IgD-negative memory B cell (primary cell): ENCODE data around the gene PCYT1B. TPM values are rescaled to one million over a fixed set of nuclear protein-coding genes. Genes with fewer than 3 reads are reported as not detected.
"Not testable (repeated sequence)": the region's sequence is repeated elsewhere in the genome, so short reads cannot be mapped to it uniquely, and the experiment has no call there.

Experiments used
- H3K27ac Mint-ChIP-seq, 3 donors: one replicate each; pipeline ENCODE4 v1.8.0; 2020 to 2022; ENCODE audit warnings: mild to moderate bottlenecking in 3 of 3, mixed read lengths in 3 of 3, moderate library complexity in 1 of 3
- H3K27me3 Mint-ChIP-seq: one replicate; pipeline ENCODE4 v1.8.0; 2021; ENCODE audit warnings: mixed read lengths
- H3K36me3 Mint-ChIP-seq: one replicate; pipeline ENCODE4 v1.8.0; 2020; ENCODE audit warnings: mild to moderate bottlenecking, mixed read lengths
- H3K4me1 Mint-ChIP-seq, 3 donors: one replicate each; pipeline ENCODE4 v1.8.0; 2020 to 2022; ENCODE audit warnings: mixed read lengths in 3 of 3, mild to moderate bottlenecking in 1 of 3
- H3K4me3 Mint-ChIP-seq, 4 donors: one replicate each; pipeline ENCODE4 v1.8.0; 2020 to 2022; ENCODE audit warnings: mild to moderate bottlenecking in 4 of 4, mixed read lengths in 4 of 4, moderate library complexity in 3 of 4
- H3K9me3 Mint-ChIP-seq, 3 donors: one replicate each; pipeline ENCODE4 v1.8.0; 2020 to 2021; ENCODE audit warnings: mixed read lengths in 3 of 3, mild to moderate bottlenecking in 1 of 3
- polyA plus RNA-seq: library from polyadenylated mRNA; unstranded; fragments of 300-500 nt; fragmentation: Illumina TruSeq; gene quantifications from one replicate; pipeline ENCODE4 v1.2.3, GENCODE V29; 2021

PCYT1B gene
- polyA plus RNA-seq, 1 donor from 2014 or later, result 0.13 TPM

- peaks cover 2% of the 10 kb centered on the region for H3K27me3 Mint-ChIP-seq
- no peaks in the 10 kb centered on the region for H3K36me3 Mint-ChIP-seq
- H3K27ac Mint-ChIP-seq, result no peak overlapping the region
- no peak overlapping the region for H3K4me3 Mint-ChIP-seq
- no peaks in the 10 kb centered on the region for H3K9me3 Mint-ChIP-seq
- no peaks in the 10 kb centered on the region for H3K4me1 Mint-ChIP-seq
Measured at GRCh38 chrX:24659106-24659505, 12.0 kb upstream of the PCYT1B start.

DNA sequence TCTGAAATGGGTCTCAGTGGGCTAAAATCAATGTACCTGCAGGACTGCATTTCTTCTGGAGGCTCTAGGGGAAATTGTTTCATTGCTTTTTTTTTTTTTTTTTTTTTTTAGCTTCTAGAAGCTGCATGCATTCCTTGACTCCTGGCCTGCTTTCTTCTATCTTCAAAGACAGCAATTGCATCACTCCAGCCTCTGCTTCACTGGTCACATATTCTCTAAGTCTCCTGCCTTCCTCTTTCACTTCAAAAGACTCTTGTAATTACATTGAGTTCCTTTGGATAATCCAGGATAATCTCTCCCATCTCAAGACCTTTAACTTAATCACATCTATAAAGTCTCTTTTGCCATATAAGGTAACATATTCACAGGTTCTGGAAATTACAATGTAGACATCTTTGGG lies 11.3 kb upstream of the PCYT1B start:
- Mint-ChIP-seq H3K4me1 (no peaks in the 10 kb centered on the region), H3K27ac (no peak overlapping the region), H3K27me3 (peaks cover 2% of the 10 kb centered on the region), H3K36me3 (no peaks in the 10 kb centered on the region), H3K4me3 (no peak overlapping the region), H3K9me3 (no peaks in the 10 kb centered on the region)

- H3K4me1 Mint-ChIP-seq, result no peaks in the 10 kb centered on the region
- H3K27ac Mint-ChIP-seq, result no peak overlapping the region
- H3K4me3 Mint-ChIP-seq, result no peak overlapping the region
- H3K27me3 Mint-ChIP-seq, result peaks cover 2% of the 10 kb centered on the region
- H3K9me3 Mint-ChIP-seq, result no peaks in the 10 kb centered on the region
- H3K36me3 Mint-ChIP-seq, result no peaks in the 10 kb centered on the region
Measured at GRCh38 chrX:24657671-24658386, 10.7 kb upstream of the PCYT1B start.

GRCh38 chrX:24655679-24656078 lies 8.5 kb upstream of the PCYT1B start:
- H3K4me1 Mint-ChIP-seq, H3K9me3 Mint-ChIP-seq, H3K27ac Mint-ChIP-seq, H3K27me3 Mint-ChIP-seq, H3K36me3 Mint-ChIP-seq, H3K4me3 Mint-ChIP-seq: not testable (repeated sequence)

DNA sequence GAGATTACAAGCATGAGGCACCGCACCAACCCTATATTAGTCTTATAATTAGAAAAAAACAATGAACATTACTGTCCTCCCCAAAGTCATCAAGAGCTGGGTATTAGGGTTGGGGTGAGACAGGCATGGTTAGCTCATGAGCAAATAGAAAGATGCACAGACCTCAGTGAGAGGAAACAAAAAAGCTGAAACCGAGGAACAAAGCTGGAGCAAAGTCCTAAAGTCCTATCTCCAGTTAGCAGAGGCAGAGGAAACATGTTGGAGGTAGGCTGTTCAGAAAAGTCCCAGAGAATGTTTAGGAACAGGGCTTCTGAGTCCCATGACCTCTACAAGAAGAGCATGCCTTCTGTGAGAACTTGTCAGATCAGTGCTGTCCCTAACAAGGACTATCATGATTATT lies 4.6 kb upstream of the PCYT1B start:
- no peaks in the 10 kb centered on the region for H3K36me3 Mint-ChIP-seq
- H3K27ac Mint-ChIP-seq, result no peak overlapping the region
- no peaks in the 10 kb centered on the region for H3K9me3 Mint-ChIP-seq
- peaks cover 4 to 5% (median 5%) of the 10 kb centered on the region in 3 donors for H3K4me1 Mint-ChIP-seq
- no peak overlapping the region for H3K4me3 Mint-ChIP-seq
- peaks cover 24% of the 10 kb centered on the region for H3K27me3 Mint-ChIP-seq

DNA sequence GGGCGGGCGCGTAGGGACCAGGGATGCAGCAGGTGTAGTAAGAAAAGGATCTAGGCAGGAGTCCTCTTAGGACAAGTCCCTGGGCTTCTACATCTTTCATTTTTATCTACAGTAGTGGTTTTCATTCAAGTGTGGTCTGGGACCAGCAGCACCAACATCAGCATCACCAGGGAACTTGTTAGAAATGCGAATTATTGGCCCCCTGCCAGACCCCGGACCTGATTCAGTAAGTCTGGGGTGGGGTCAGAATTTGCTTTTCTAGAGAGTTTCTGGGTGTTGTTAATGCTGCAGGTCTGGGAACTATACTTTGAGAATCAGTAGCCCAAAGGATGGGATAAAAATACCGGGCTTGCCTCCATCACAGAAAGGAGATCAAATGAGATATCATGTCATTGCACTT lies 1.3 kb upstream of the PCYT1B start:
- Mint-ChIP-seq H3K36me3 (no peaks in the 10 kb centered on the region), H3K9me3 (no peaks in the 10 kb centered on the region), H3K4me3 (no peak overlapping the region), H3K4me1 (peaks cover 4 to 8% (median 5%) of the 10 kb centered on the region in 3 donors), H3K27me3 (peaks cover 31% of the 10 kb centered on the region), H3K27ac (no peak overlapping the region)

GRCh38 chrX:24646745-24647182 lies 383 bp downstream of the PCYT1B start:
- Mint-ChIP-seq H3K4me3 (peak overlapping the region; percentile 13 to 92 (median 82)), H3K27ac (no peak overlapping the region), H3K4me1 (peaks cover 4 to 8% (median 5%) of the 10 kb centered on the region in 3 donors), H3K27me3 (peaks cover 31% of the 10 kb centered on the region), H3K9me3 (no peaks in the 10 kb centered on the region), H3K36me3 (no peaks in the 10 kb centered on the region)

- Mint-ChIP-seq H3K4me3 (peak overlapping the region in 2 of 4 donors; percentile 39 to 41), H3K4me1 (peaks cover 4 to 8% (median 5%) of the 10 kb centered on the region in 3 donors), H3K27ac (no peak overlapping the region), H3K36me3 (no peaks in the 10 kb centered on the region), H3K9me3 (no peaks in the 10 kb centered on the region), H3K27me3 (peaks cover 29% of the 10 kb centered on the region)
Measured at GRCh38 chrX:24646006-24646405, 1.1 kb downstream of the PCYT1B start.

DNA sequence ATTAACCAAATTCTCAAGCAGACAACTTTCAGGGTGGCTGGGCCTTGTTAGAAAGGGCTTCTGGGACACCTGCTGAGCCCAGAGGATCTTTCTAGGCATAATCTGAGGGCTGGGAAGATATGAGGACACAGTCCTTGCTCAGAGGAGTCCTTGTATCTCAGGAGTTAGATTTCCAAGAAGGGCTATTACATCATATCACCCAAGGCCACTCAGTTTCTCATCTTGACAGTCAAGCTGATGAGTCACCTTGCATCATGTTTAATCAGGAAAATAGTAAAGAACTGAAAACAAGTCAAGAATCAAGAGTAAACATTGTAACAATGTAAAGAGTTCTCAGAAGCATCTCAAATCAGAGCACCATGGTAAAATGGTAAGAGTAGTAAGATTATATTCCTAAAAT lies 4.0 kb downstream of the PCYT1B start:
- Mint-ChIP-seq H3K27me3 (peaks cover 19% of the 10 kb centered on the region), H3K4me3 (no peak overlapping the region), H3K36me3 (no peaks in the 10 kb centered on the region), H3K4me1 (peaks cover 4 to 8% (median 5%) of the 10 kb centered on the region in 3 donors), H3K9me3 (no peaks in the 10 kb centered on the region), H3K27ac (no peak overlapping the region)

DNA sequence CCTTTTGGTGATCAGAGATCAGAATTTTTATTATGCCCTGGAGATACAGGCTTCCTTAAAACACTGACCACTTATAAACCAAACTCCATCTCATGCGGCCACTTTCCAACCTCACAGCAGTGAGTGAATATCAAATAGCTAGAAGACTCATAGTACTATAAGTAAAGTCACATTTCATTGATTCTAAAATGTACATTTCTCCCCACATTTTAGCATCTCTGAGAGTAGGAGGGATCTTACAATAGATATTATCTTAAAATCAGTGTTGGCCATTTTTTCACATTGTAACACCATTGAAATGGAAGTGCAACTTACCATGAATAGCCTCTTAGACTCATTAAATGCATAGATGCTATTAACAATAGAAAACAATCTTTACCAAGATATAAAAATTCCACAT lies 17.4 kb downstream of the PCYT1B start:
- Mint-ChIP-seq H3K36me3 (no peaks in the 10 kb centered on the region), H3K4me3 (no peak overlapping the region), H3K4me1 (no peaks in the 10 kb centered on the region), H3K27me3 (peaks cover 3% of the 10 kb centered on the region), H3K9me3 (peaks cover 0 to 2% (median 0%) of the 10 kb centered on the region in 3 donors), H3K27ac (no peak overlapping the region)

GRCh38 chrX:24619647-24620046 lies 27.5 kb downstream of the PCYT1B start:
- H3K27ac Mint-ChIP-seq, result no peak overlapping the region
- H3K4me3 Mint-ChIP-seq, result no peak overlapping the region
- no peaks in the 10 kb centered on the region for H3K36me3 Mint-ChIP-seq
- no peaks in the 10 kb centered on the region for H3K4me1 Mint-ChIP-seq
- no peaks in the 10 kb centered on the region for H3K9me3 Mint-ChIP-seq
- H3K27me3 Mint-ChIP-seq, result peaks cover 2% of the 10 kb centered on the region

DNA sequence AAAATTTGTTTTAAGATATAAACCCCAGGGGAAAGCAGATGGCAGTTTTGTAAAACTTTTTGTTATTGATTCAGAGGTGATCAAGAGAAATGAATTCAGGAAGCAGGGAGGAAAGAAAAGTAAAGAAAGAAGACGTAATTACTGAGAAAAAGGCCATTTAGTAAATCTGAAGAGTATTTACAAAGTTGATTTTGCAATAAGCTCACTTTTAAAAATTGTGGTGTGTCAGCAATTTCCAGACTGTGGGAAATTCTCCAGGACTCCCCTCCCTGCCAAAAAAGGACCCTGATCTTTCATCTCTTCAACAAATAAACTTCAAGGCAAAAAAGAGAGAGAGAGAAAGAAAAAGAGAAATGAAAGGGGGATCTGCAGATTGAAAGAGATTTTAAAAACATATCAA lies 36.6 kb downstream of the PCYT1B start:
- H3K4me1 Mint-ChIP-seq, result no peaks in the 10 kb centered on the region
- H3K9me3 Mint-ChIP-seq, result no peaks in the 10 kb centered on the region
- H3K4me3 Mint-ChIP-seq, result no peak overlapping the region
- H3K36me3 Mint-ChIP-seq, result no peaks in the 10 kb centered on the region
- peaks cover 7% of the 10 kb centered on the region for H3K27me3 Mint-ChIP-seq
- H3K27ac Mint-ChIP-seq, result no peak overlapping the region

DNA sequence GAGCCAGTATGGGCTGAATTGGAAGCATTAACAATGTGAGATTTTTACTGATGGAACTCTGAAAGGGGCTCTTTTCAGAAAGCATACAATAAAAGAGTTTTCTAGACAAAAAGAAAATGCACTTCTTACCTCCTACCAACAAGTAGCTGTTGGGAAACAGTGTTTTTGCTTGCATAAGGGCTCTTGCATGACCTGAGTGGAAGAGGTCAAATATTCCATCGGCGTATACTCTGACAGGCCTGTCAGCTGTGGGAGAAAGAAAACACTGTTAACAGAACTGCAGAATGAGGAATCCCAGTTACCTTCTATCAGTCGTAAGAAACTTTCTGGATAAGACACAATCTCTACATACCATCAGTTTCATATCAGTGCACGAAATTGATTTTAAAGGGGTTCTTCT lies 39.5 kb downstream of the PCYT1B start:
- no peak overlapping the region for H3K27ac Mint-ChIP-seq
- no peaks in the 10 kb centered on the region for H3K4me1 Mint-ChIP-seq
- no peaks in the 10 kb centered on the region for H3K36me3 Mint-ChIP-seq
- no peak overlapping the region for H3K4me3 Mint-ChIP-seq
- H3K9me3 Mint-ChIP-seq, result no peaks in the 10 kb centered on the region
- peaks cover 7% of the 10 kb centered on the region for H3K27me3 Mint-ChIP-seq

GRCh38 chrX:24605941-24606340 lies 41.2 kb downstream of the PCYT1B start:
- not testable (repeated sequence) for H3K4me3 Mint-ChIP-seq, H3K36me3 Mint-ChIP-seq, H3K4me1 Mint-ChIP-seq, H3K27ac Mint-ChIP-seq, H3K27me3 Mint-ChIP-seq, H3K9me3 Mint-ChIP-seq

- Mint-ChIP-seq H3K36me3 (peaks cover 1% of the 10 kb centered on the region), H3K9me3 (no peaks in the 10 kb centered on the region), H3K27ac (no peak overlapping the region), H3K27me3 (peaks cover 4% of the 10 kb centered on the region), H3K4me3 (no peak overlapping the region), H3K4me1 (no peaks in the 10 kb centered on the region)
Measured at GRCh38 chrX:24603191-24603590, 44.0 kb downstream of the PCYT1B start.

- Mint-ChIP-seq H3K36me3 (peaks cover 1% of the 10 kb centered on the region), H3K27ac (no peak overlapping the region), H3K27me3 (peaks cover 3% of the 10 kb centered on the region), H3K4me1 (no peaks in the 10 kb centered on the region), H3K4me3 (no peak overlapping the region), H3K9me3 (no peaks in the 10 kb centered on the region)
Measured at GRCh38 chrX:24601858-24602257, 45.3 kb downstream of the PCYT1B start.
